ENCODE measurements around the gene BCAS4. TPM values are rescaled to one million over a fixed set of nuclear protein-coding genes. Genes with fewer than 3 reads are reported as not detected.
A peak's percentile ranks its signal among the peaks of the same experiment; 100 is the strongest.
"Not testable (repeated sequence)": the region's sequence is repeated elsewhere in the genome, so short reads cannot be mapped to it uniquely, and the experiment has no call there.

BCAS4 gene
- total RNA-seq, 1 donor from 2014 or later = 4.3 TPM

- intact Hi-C loops (cut with DNase I) = loop anchor here (10.0 kb wide), 2 partner anchors 131 to 531 kb away; no protein-coding TSS in a partner anchor
- DNase-seq, H3K27ac ChIP-seq: not testable (repeated sequence)
These were observed 1.3 kb upstream of the BCAS4 start for GRCh38 chr20:50793575-50794016.

GRCh38 chr20:50794181-50794845 is 548 bp upstream of the BCAS4 start:
- Histone ChIP-seq H3K4me3 (peak overlapping the region; percentile 73), H3K9me3 (no peaks in the 10 kb centered on the region), H3K27ac (no peak overlapping the region), H3K27me3 (no peaks in the 10 kb centered on the region), H3K4me1 (peaks cover 15% of the 10 kb centered on the region), H3K36me3 (no peaks in the 10 kb centered on the region)
- TF ChIP-seq CTCF (IDR thresholded peaks at IDR 0.05) = no peak
- no peak for DNase-seq
- intact Hi-C loops (cut with DNase I) = loop anchor here (10.0 kb wide), 2 partner anchors 130 to 530 kb away; no protein-coding TSS in a partner anchor
- no peak for ATAC-seq

More at GRCh38 chr20:50793575-50794016, 1.3 kb upstream of the BCAS4 start:
- not testable (repeated sequence) for ATAC-seq, H3K9me3 ChIP-seq, H3K4me3 ChIP-seq, H3K27me3 ChIP-seq, H3K36me3 ChIP-seq
- TF ChIP-seq CTCF (IDR thresholded peaks at IDR 0.05) = peak; percentile 43
- peaks cover 18% of the 10 kb centered on the region for H3K4me1 ChIP-seq

GRCh38 chr20:50797142-50797541 is 2.3 kb downstream of the BCAS4 start:
- Histone ChIP-seq H3K27ac (no peak overlapping the region), H3K36me3 (no peaks in the 10 kb centered on the region), H3K4me1 (no peaks in the 10 kb centered on the region), H3K9me3 (no peaks in the 10 kb centered on the region), H3K27me3 (no peaks in the 10 kb centered on the region), H3K4me3 (no peak overlapping the region)
- intact Hi-C loops (cut with DNase I) = loop anchor here (10.0 kb wide), 2 partner anchors 128 to 528 kb away; no protein-coding TSS in a partner anchor
- DNase-seq = no peak
- no peak for ATAC-seq
- TF ChIP-seq CTCF (IDR thresholded peaks at IDR 0.05) = no peak

- no peak for ATAC-seq
- intact Hi-C loops (cut with DNase I) = loop anchor here (10.0 kb wide), 2 partner anchors 126 to 526 kb away; no protein-coding TSS in a partner anchor
These were observed 3.8 kb downstream of the BCAS4 start for GRCh38 chr20:50798650-50799049.

GRCh38 chr20:50799176-50799889 is 4.5 kb downstream of the BCAS4 start:
- Histone ChIP-seq H3K4me3 (no peak overlapping the region), H3K9me3 (no peaks in the 10 kb centered on the region), H3K27ac (peak overlapping the region; percentile 66), H3K4me1 (no peaks in the 10 kb centered on the region), H3K36me3 (no peaks in the 10 kb centered on the region), H3K27me3 (no peaks in the 10 kb centered on the region)
- DNase-seq (no peak), ATAC-seq (no peak)
- intact Hi-C loops (cut with DNase I) = loop anchor here (10.0 kb wide), 2 partner anchors 125 to 525 kb away; no protein-coding TSS in a partner anchor
- no peak for TF ChIP-seq CTCF (IDR thresholded peaks at IDR 0.05)

More at GRCh38 chr20:50798650-50799049, 3.8 kb downstream of the BCAS4 start:
- DNase-seq = no peak
- H3K9me3 ChIP-seq = no peaks in the 10 kb centered on the region
- no peak overlapping the region for H3K4me3 ChIP-seq
- H3K36me3 ChIP-seq = no peaks in the 10 kb centered on the region
- TF ChIP-seq CTCF (IDR thresholded peaks at IDR 0.05) = no peak
- H3K27me3 ChIP-seq = no peaks in the 10 kb centered on the region
- no peaks in the 10 kb centered on the region for H3K4me1 ChIP-seq
- peak overlapping the region; percentile 66 for H3K27ac ChIP-seq
